Astrocyte of the cerebellum (primary cell): ENCODE results near the gene ANGPTL8.

Source experiments
- DNase-seq: peaks from one replicate; pipeline ENCODE4 v3.0.0-alpha.2; 2011; ENCODE audit warnings: low read depth
- H3K4me3 ChIP-seq: 2 replicates; pipeline ENCODE4 v1.5.1; 2011; ENCODE audit warnings: mild to moderate bottlenecking, low read depth, low read length, moderate library complexity
- CTCF ChIP-seq: IDR thresholded peaks from 2 replicates; pipeline ENCODE4 v1.5.1; 2012; ENCODE audit warnings: low read length, low read depth, moderate library complexity, mild to moderate bottlenecking; ENCODE audit errors: missing control alignments
- in situ Hi-C: cut with HindIII; loops from 2 replicates; pipeline ENCODE4 v1.10.0; 2017; ENCODE audit warnings: low sequenced_read_pairs

The ANGPTL8 gene

GRCh38 chr19:11254666-11255065, 15.2 kb downstream of the ANGPTL8 start:
- in situ Hi-C loops, result no loop called here
- no peak for TF ChIP-seq CTCF
- H3K4me3 ChIP-seq, result no peak overlapping the region
- DNase-seq, result no peak

GRCh38 chr19:11256189-11256588, 16.8 kb downstream of the ANGPTL8 start:
- in situ Hi-C loops, result no loop called here
- no peak for DNase-seq
- H3K4me3 ChIP-seq, result no peak overlapping the region
- TF ChIP-seq CTCF, result no peak

GRCh38 chr19:11257846-11258380, 18.5 kb downstream of the ANGPTL8 start:
- no peak for DNase-seq
- TF ChIP-seq CTCF, result no peak
- H3K4me3 ChIP-seq, result no peak overlapping the region
- in situ Hi-C loops, result no loop called here

- H3K4me3 ChIP-seq, result no peak overlapping the region
- DNase-seq, result no peak
- no peak for TF ChIP-seq CTCF
- in situ Hi-C loops, result no loop called here
Measured at GRCh38 chr19:11260996-11261395, 21.6 kb downstream of the ANGPTL8 start.

GRCh38 chr19:11261431-11261970, 22.1 kb downstream of the ANGPTL8 start:
- DNase-seq, result no peak
- TF ChIP-seq CTCF, result no peak
- in situ Hi-C loops, result no loop called here
- H3K4me3 ChIP-seq, result peak overlapping the region; percentile 61

GRCh38 chr19:11261971-11262839, 22.8 kb downstream of the ANGPTL8 start, which contains the start of gene DOCK6:
DOCK6 (minus strand) TSS chr19:11262524; CDS start chr19:11262440, 84 bp downstream.
- in situ Hi-C loops, result no loop called here
- DNase-seq, result no peak
- H3K4me3 ChIP-seq, result peak within 1 kb of the TSS; percentile 61
- peak; percentile 42 for TF ChIP-seq CTCF
